ENCODE results near the gene CFAP46.
"Not testable (repeated sequence)": the region's sequence is repeated elsewhere in the genome, so short reads cannot be mapped to it uniquely, and the experiment has no call there.

CFAP46 gene

DNA sequence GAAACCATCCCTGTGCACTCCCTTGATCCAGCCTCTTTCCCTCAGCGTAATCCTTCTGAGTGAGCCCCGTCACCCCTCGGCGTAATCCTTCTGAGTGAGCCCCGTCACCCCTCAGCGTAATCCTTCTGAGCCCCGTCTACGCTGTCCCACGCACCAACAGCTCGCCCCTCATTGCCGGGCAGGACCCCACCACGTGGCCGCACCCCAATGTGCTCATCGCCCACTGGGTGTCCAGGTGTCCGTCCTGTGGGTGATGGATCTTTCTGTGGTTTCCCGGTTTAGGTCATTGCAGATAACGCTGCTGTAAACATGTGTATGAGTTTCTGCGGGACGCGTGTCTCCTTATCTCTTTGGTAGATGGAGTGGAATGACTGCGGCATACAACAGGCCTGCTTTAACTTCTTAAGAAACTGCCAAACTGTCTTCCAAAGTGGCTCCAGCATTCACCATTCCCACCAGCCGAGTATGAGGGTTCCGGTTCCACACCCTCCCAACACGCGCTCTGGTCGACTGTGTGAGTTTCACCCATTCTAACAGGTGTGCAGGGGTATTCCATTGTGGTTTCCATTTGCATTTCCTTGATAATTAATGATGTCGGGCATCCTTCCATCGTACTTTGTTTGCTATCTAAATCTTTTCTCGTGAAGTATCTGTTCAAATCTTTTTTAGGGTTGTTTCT, 114.4 kb downstream of the CFAP46 start:
- no peak for DNase-seq (ENCODE audit: low read depth, low spot score)

GRCh38 chr10:132827423-132827789, 115.0 kb downstream of the CFAP46 start:
- no peak for DNase-seq (ENCODE audit: low read depth, low spot score)

DNA sequence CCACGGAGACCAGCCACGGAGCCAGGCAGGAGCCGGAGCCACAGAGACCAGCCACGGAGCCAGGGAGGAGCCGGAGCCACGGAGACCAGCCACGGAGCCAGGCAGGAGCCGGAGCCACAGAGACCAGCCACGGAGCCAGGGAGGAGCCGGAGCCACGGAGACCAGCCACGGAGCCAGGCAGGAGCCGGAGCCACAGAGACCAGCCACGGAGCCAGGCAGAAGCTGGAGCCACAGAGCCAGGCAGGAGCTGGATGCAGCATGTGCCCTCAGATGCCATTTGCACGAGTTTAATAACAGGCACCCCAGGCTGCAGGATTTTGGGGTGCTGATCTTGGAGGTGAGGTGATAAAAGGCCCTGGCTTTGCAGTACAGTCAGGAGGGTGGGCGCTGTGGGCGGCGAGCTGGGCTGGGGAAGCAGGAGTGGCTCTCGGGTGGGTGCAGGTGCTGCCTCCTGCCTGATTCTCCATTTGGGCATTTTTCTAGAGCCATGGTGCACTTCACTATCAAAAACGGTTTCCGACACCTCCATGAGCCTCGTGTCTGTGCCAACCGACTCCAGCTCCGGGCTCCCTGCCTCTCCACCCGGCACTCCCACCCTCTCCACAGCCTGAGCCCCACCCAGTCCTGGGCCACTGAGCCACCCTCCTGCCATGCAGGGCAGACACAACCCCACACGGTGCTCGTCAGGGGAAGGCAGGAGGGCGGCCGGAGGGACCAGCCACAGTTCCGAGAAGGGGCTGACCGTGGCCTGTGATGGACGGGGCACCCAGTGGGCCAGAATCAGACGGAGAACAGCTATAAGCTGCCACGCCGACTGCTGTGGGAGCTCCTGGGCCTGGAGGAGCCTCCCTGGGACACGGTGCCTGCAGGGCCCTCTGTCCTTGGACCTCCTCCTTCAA, 115.6 kb downstream of the CFAP46 start:
- DNase-seq (ENCODE audit: low read depth, low spot score) = no peak

DNA sequence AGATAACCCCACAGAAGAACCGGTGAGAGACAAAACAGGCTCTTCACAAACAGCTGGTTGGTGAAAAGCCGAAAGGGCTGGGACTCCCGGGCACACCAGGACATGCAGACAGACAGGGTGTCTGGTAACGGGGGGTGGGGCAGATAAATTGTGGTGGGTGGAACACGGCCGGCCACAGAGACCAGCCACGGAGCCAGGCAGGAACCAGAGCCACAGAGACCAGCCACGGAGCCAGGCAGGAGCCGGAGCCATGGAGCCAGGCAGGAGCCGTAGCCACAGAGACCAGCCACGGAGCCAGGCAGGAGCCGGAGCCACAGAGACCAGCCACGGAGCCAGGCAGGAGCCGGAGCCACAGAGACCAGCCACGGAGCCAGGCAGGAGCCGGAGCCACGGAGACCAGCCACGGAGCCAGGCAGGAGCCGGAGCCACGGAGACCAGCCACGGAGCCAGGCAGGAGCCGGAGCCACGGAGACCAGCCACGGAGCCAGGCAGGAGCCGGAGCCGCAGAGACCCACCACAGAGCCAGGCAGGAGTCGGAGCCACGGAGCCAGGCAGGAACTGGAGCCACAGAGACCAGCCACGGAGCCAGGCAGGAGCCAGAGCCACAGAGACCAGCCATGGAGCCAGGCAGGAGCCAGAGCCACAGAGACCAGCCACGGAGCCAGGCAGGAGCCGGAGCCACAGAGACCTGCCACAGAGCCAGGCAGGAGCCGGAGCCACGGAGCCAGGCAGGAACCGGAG, 116.4 kb downstream of the CFAP46 start:
- not testable (repeated sequence) for DNase-seq (ENCODE audit: low read depth, low spot score)

- no peak for DNase-seq (ENCODE audit: low read depth, low spot score)
These were observed 122.3 kb downstream of the CFAP46 start for GRCh38 chr10:132820056-132820455.

- peak; percentile 30 for DNase-seq (ENCODE audit: low read depth, low spot score)
These were observed 124.6 kb downstream of the CFAP46 start for GRCh38 chr10:132817701-132818211.

- no peak for DNase-seq (ENCODE audit: low read depth, low spot score)
These were observed 125.7 kb downstream of the CFAP46 start for GRCh38 chr10:132816718-132817117.

GRCh38 chr10:132815168-132815857, 127.1 kb downstream of the CFAP46 start:
- DNase-seq (ENCODE audit: low read depth, low spot score) = no peak

DNA sequence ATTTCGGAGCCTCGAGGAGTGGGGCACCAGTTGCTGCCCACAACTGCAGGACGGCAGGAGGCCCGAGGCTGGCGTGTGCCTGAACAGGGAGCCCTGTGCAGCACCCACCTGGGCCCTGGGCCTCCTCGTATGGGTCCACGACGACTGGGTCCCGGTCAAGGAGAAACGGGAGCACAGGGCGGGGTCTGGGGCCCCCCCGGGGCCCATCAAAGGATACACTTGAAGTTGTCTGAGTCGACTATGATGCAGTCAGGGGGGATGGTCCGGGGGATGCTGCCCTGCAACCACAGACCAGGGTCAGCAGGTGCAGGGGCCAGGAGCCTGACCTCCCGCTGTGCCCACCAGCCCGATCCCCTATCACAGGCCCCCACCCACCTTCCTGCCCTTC, 127.9 kb downstream of the CFAP46 start:
- no peak for DNase-seq (ENCODE audit: low read depth, low spot score)

DNA sequence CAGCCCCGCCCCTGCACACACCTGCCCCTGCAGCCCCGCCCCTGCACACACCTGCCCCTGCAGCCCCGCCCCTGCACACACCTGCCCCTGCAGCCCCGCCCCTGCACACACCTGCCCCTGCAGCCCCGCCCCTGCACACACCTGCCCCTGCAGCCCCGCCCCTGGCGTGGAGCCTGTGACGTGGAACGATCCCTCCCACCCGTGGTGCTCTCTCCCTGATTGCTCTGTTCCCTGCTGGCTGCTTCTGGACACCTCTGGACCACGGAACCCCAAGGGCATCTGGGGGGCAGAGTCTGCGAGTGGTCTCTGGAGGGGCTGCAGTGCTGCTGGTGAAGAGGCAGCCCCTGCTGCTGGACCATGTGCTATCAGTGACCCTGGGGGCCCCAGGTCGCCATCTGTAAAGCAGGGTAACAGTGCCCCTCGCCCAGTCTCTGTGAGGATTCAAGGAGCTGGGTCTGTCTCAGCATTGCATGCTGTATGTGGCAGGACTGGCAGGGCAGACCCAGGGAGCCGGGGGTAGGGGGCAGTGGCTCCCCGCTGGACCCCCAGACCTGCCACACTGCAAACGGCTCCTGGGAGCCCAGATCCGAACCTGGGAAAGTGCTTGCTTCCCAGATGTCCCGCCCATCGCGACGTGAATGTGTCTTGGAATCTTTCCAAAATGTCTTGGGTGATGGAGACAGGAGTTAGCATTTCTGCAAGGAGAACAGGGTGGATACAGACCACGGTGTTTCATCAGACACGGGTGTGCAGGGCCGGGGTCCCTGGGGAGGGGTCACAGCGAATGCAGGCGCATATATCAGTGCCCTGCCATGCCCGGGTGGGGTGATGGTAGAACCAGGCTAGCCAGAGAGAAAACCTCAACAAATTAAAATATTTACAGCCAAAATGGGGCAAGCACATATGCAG, 128.6 kb downstream of the CFAP46 start:
- no peak for DNase-seq (ENCODE audit: low read depth, low spot score)

GRCh38 chr10:132813001-132813401, 129.4 kb downstream of the CFAP46 start:
- DNase-seq (ENCODE audit: low read depth, low spot score) = no peak

- no peak for DNase-seq (ENCODE audit: low read depth, low spot score)
These were observed 129.8 kb downstream of the CFAP46 start for GRCh38 chr10:132812520-132812919.

DNA sequence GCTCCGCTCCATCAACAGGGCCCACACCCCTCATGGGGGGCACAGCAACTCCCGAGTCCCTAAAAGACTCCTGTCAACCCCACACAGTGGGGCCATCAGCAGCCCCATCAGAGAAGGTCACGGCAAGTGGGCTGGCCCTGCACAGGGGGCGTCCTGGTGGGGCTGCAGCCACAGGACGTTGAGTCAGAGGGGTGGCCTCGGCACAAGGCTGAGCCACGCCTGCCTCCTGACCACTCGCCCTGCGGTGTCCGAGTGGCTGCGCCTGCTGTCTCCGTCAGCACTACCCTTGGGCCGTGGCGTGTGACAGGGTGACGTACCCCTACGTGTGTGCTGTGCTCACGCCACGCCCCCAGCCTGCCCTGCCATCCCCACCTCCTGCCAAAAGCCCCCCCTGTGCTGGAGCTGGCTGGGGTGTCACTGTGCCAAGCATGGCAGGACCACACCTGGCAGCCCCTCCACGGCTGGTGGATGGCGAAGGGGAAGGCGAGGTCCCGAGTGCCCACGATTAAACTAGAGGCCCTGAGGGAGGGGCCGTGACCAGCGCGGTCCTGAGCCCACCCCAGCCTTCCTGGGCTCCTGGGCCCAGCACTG, 130.4 kb downstream of the CFAP46 start:
- DNase-seq (ENCODE audit: low read depth, low spot score) = no peak

- no peak for DNase-seq (ENCODE audit: low read depth, low spot score)
These were observed 131.3 kb downstream of the CFAP46 start for GRCh38 chr10:132810807-132811700.

GRCh38 chr10:132810141-132810806, 132.1 kb downstream of the CFAP46 start:
- DNase-seq (ENCODE audit: low read depth, low spot score) = no peak

- no peak for DNase-seq (ENCODE audit: low read depth, low spot score)
These were observed 132.9 kb downstream of the CFAP46 start for GRCh38 chr10:132809232-132810140.
